NT2/D1 (cell line): ENCODE data around the gene SCAF4.
"Not testable (repeated sequence)": the region's sequence is repeated elsewhere in the genome, so short reads cannot be mapped to it uniquely, and the experiment has no call there.

Experiments
- DNase-seq: peaks from one replicate; pipeline ENCODE4 v3.0.0-alpha.2; 2011; ENCODE audit warnings: low read depth, low spot score
- H3K27me3 ChIP-seq: 2 replicates; pipeline ENCODE4 v1.6.0; 2011; ENCODE audit warnings: mild to moderate bottlenecking; ENCODE audit not compliant: insufficient read length, insufficient read depth
- H3K36me3 ChIP-seq: 2 replicates; pipeline ENCODE4 v1.6.1; 2011; ENCODE audit warnings: mild to moderate bottlenecking, low read length, mixed read lengths; ENCODE audit not compliant: insufficient read depth, insufficient read length
- H3K4me1 ChIP-seq: 2 replicates; pipeline ENCODE4 v1.5.1; 2011; ENCODE audit not compliant: insufficient read depth, insufficient read length
- H3K4me3 ChIP-seq: 2 replicates; pipeline ENCODE4 v1.5.1; 2011; ENCODE audit warnings: low read depth; ENCODE audit not compliant: insufficient read length
- H3K9ac ChIP-seq: 2 replicates; pipeline ENCODE4 v1.6.0; 2011; ENCODE audit warnings: low read depth; ENCODE audit not compliant: insufficient read length
- H3K9me3 ChIP-seq: 2 replicates; pipeline ENCODE4 v1.5.1; 2011; ENCODE audit warnings: mild to moderate bottlenecking, low read length; ENCODE audit not compliant: insufficient read depth
- SUZ12 ChIP-seq: IDR thresholded peaks from 2 replicates; pipeline ENCODE4 v1.6.1; 2011; ENCODE audit not compliant: insufficient read length, insufficient read depth; ENCODE audit errors: extremely low read depth
- YY1 ChIP-seq: IDR thresholded peaks from 2 replicates; pipeline ENCODE4 v1.6.1; 2011; ENCODE audit not compliant: insufficient read length, insufficient read depth
- ZNF274 ChIP-seq: IDR thresholded peaks from 2 replicates; pipeline ENCODE4 v1.6.1; 2011; ENCODE audit warnings: mild to moderate bottlenecking, low read depth, low read length

Gene SCAF4

DNA sequence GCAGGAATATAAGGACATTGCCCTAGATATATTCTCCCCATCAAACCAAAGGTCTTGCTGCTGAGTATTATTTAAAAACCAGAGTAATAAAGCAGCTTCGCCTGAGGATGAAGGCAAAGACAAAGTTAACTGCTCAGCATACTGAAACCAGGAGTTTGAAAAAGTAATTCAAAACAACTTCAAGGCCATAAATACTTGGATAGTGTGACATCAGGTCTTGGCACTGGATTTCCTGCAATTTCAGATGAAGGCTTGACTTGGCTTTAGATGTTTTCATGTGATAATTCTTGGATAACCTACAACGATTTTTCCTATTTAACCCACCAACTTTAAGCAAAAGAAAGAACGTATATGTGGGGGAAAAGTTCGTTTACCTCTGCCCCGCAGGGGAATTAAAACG lies 61.8 kb downstream of the SCAF4 start:
- DNase-seq: no peak

DNA sequence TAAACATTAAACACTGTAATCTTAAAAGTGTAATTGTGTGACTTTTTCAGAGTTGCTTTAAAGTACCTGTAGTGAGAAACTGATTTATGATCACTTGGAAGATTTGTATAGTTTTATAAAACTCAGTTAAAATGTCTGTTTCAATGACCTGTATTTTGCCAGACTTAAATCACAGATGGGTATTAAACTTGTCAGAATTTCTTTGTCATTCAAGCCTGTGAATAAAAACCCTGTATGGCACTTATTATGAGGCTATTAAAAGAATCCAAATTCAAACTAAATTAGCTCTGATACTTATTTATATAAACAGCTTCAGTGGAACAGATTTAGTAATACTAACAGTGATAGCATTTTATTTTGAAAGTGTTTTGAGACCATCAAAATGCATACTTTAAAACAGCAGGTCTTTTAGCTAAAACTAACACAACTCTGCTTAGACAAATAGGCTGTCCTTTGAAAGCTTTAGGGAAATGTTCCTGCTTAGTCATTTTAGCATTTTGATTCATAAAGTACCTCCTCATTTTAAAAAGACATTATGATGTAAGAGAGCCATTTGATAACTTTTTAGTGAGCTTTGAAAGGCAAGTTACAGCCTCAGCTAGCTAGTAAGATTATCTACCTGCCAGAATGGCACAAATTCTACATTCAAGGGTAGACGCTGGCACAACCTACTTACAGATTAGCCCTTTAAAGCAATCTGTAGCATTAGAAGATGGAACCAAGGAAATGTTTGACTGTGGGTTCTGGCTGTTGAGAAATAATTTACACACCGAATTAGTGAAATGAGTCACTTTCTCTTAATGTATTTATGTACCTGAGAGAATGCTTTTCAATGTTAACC lies 63.0 kb downstream of the SCAF4 start:
- no peak overlapping the region for H3K4me3 ChIP-seq
- peaks cover 81% of the 10 kb centered on the region for H3K36me3 ChIP-seq
- DNase-seq: no peak
- TF ChIP-seq ZNF274: no peak
- no peak for TF ChIP-seq SUZ12
- no peak for TF ChIP-seq YY1
- no peak overlapping the region for H3K9ac ChIP-seq
- H3K27me3 ChIP-seq: no peaks in the 10 kb centered on the region
- no peaks in the 10 kb centered on the region for H3K9me3 ChIP-seq
- H3K4me1 ChIP-seq: peaks cover under 1% of the 10 kb centered on the region

More for the DNA sequence above, 61.8 kb downstream of the SCAF4 start:
- Histone ChIP-seq H3K9ac (no peak overlapping the region), H3K4me1 (no peaks in the 10 kb centered on the region), H3K4me3 (no peak overlapping the region), H3K9me3 (no peaks in the 10 kb centered on the region), H3K36me3 (peaks cover 70% of the 10 kb centered on the region), H3K27me3 (no peaks in the 10 kb centered on the region)
- TF ChIP-seq YY1 (no peak), ZNF274 (no peak), SUZ12 (no peak)

GRCh38 chr21:31667639-31668038 lies 64.3 kb downstream of the SCAF4 start:
- H3K9me3 ChIP-seq: no peaks in the 10 kb centered on the region
- H3K4me1 ChIP-seq: peaks cover 6% of the 10 kb centered on the region
- no peak overlapping the region for H3K4me3 ChIP-seq
- H3K36me3 ChIP-seq: peaks cover 92% of the 10 kb centered on the region
- H3K27me3 ChIP-seq: no peaks in the 10 kb centered on the region
- H3K9ac ChIP-seq: no peak overlapping the region
- TF ChIP-seq SUZ12 (no peak), YY1 (no peak), ZNF274 (no peak)
- DNase-seq: no peak

GRCh38 chr21:31667132-31667531 lies 64.8 kb downstream of the SCAF4 start:
- peaks cover 6% of the 10 kb centered on the region for H3K4me1 ChIP-seq
- H3K9ac ChIP-seq: no peak overlapping the region
- DNase-seq: no peak
- peaks cover 93% of the 10 kb centered on the region for H3K36me3 ChIP-seq
- no peak overlapping the region for H3K4me3 ChIP-seq
- TF ChIP-seq YY1 (no peak), SUZ12 (no peak), ZNF274 (no peak)
- H3K9me3 ChIP-seq: no peaks in the 10 kb centered on the region
- no peaks in the 10 kb centered on the region for H3K27me3 ChIP-seq

GRCh38 chr21:31666445-31667010 lies 65.4 kb downstream of the SCAF4 start:
- Histone ChIP-seq H3K9me3 (no peaks in the 10 kb centered on the region), H3K4me1 (peaks cover 6% of the 10 kb centered on the region), H3K4me3 (no peak overlapping the region), H3K9ac (no peak overlapping the region), H3K36me3 (peaks cover 93% of the 10 kb centered on the region), H3K27me3 (no peaks in the 10 kb centered on the region)
- TF ChIP-seq SUZ12: no peak
- TF ChIP-seq ZNF274: no peak
- TF ChIP-seq YY1: no peak
- no peak for DNase-seq

GRCh38 chr21:31665869-31666268 lies 66.0 kb downstream of the SCAF4 start:
- H3K27me3 ChIP-seq, H3K4me1 ChIP-seq, H3K9me3 ChIP-seq, H3K9ac ChIP-seq, H3K4me3 ChIP-seq, DNase-seq: not testable (repeated sequence)
- peaks cover 93% of the 10 kb centered on the region for H3K36me3 ChIP-seq

DNA sequence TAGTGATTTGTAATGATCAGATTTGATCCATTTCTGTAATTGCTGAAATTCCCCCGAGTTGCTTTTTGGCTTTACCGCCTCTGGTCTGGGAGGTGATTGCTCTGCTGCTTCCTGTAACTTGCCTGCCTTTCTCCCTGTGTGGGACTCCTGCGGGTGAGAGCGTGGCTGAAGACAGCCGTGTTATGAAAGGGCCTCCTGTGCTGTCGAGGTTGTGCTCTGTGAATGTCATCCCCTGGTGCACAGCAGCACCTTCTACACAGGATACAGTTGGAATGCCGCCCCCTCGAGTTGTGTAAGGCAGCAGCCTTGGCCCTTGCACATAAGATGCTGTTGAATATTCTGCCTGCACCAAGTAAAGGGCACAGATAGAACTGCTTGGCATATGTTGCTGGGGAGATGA lies 66.5 kb downstream of the SCAF4 start:
- H3K27me3 ChIP-seq: no peaks in the 10 kb centered on the region
- TF ChIP-seq YY1 (no peak), SUZ12 (no peak), ZNF274 (no peak)
- peaks cover 90% of the 10 kb centered on the region for H3K36me3 ChIP-seq
- H3K9me3 ChIP-seq: no peaks in the 10 kb centered on the region
- no peak for DNase-seq
- peaks cover 6% of the 10 kb centered on the region for H3K4me1 ChIP-seq
- H3K9ac ChIP-seq: no peak overlapping the region
- no peak overlapping the region for H3K4me3 ChIP-seq
